T-helper 2 cell treated with Interferon-gamma antibody and Interleukin-4, amounts not matched to agents 5 μg/mL and 100 μg/mL, for 36 hours (primary cell): ENCODE results near the gene PDE3A.
"Not testable (repeated sequence)": the region's sequence is repeated elsewhere in the genome, so short reads cannot be mapped to it uniquely, and the experiment has no call there.

Experiments
- DNase-seq: peaks from one replicate; pipeline ENCODE4 v3.0.0; 2021; ENCODE audit warnings: low spot score
- H3K27ac Mint-ChIP-seq: one replicate; pipeline ENCODE4 v1.8.0; 2021; ENCODE audit warnings: mild to moderate bottlenecking, mixed read lengths
- H3K27me3 Mint-ChIP-seq: one replicate; pipeline ENCODE4 v1.8.0; 2021; ENCODE audit warnings: low read depth, mixed read lengths
- H3K36me3 Mint-ChIP-seq: one replicate; pipeline ENCODE4 v1.8.0; 2021; ENCODE audit warnings: low read depth, mixed read lengths
- H3K4me1 Mint-ChIP-seq: one replicate; pipeline ENCODE4 v1.8.0; 2021; ENCODE audit warnings: low read depth, mixed read lengths
- H3K4me3 Mint-ChIP-seq: one replicate; pipeline ENCODE4 v1.8.0; 2022; ENCODE audit warnings: mild to moderate bottlenecking, moderate library complexity, mixed read lengths
- H3K9me3 Mint-ChIP-seq: one replicate; pipeline ENCODE4 v1.8.0; 2021; ENCODE audit warnings: mixed read lengths

The PDE3A gene

DNA sequence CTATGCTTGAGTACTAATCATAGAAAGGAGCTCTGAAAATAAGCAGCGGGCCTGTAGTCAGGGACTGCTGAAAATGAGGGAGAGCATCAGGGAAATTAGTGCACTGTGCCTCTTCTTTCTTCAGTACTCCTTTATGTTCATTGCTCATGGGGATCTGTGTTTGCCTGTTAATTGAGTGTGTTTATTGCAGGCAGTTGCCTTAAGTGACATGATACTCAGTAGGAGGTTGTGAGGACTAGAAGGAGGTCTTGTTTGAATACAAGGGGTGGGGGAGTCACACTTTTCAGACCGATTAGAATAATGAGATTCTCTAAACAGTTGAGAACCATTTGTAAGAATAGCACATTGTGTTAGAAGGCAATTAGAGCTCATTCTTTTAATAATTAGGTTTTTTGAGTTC is 224.2 kb downstream of the PDE3A start:
- H3K27ac Mint-ChIP-seq, result no peak overlapping the region
- no peaks in the 10 kb centered on the region for H3K36me3 Mint-ChIP-seq
- H3K4me3 Mint-ChIP-seq, result no peak overlapping the region
- no peaks in the 10 kb centered on the region for H3K27me3 Mint-ChIP-seq
- peaks cover 3% of the 10 kb centered on the region for H3K9me3 Mint-ChIP-seq
- DNase-seq, result no peak
- no peaks in the 10 kb centered on the region for H3K4me1 Mint-ChIP-seq

DNA sequence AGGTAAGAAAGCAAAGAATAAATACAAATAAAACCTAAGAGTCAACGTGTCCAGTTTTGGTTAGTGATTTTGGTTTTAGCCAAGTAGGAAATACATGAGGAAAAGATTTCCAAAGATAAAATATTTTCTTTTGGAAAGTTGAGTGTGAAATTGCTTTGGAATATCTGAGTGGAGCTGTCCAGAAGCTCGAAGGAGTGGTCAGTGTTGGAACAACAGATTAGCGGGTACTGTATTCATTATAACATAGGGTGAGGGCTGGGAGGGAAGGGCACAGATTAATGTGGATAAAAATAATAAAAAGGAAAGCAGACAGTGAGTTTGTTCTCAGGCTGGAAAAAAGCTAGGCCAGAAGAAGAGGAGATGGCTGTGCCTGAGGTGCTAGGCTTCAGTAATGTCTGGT is 225.3 kb downstream of the PDE3A start:
- Mint-ChIP-seq H3K27ac (no peak overlapping the region), H3K9me3 (peaks cover 3% of the 10 kb centered on the region), H3K36me3 (no peaks in the 10 kb centered on the region), H3K4me3 (no peak overlapping the region), H3K27me3 (no peaks in the 10 kb centered on the region), H3K4me1 (no peaks in the 10 kb centered on the region)
- DNase-seq, result no peak

DNA sequence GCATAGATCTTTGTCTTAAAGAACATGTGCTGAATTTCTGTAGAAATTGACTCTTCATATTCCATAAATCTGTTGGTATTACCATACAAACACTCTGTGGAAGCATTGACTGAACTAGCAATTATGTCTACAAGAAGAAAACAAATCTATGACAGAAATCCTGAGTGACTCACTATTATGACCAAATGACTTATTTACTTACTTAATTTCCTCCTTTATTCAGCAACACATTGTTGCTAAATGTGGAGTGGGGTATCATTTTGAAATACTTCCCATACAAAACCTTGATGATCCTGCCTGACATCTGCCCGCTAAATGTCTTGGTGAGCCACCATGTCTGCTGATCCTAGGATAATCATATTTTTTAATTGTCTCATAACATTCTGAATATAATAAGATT is 227.7 kb downstream of the PDE3A start:
- DNase-seq, result no peak
- Mint-ChIP-seq H3K27me3 (no peaks in the 10 kb centered on the region), H3K27ac (no peak overlapping the region), H3K36me3 (no peaks in the 10 kb centered on the region), H3K4me1 (no peaks in the 10 kb centered on the region), H3K9me3 (no peaks in the 10 kb centered on the region), H3K4me3 (no peak overlapping the region)

DNA sequence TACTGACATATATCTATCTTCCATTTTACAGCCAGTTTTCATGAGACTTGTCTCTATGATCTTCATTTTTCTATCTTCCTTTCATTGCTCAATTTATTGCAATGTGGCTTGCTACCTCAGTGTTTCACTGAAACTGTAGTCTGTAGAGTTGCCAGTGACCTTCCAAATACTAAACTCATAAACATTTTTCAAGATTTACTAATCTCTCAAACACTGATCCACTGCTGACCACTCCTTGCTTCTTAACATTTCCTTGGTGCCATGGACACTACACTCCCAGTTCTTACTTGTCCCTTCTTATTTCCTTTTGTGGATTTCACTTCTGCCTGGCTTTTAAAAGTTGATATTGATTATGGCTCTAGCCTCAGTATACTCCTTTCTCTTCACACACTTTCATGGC is 231.4 kb downstream of the PDE3A start:
- no peaks in the 10 kb centered on the region for H3K27me3 Mint-ChIP-seq
- no peaks in the 10 kb centered on the region for H3K4me1 Mint-ChIP-seq
- H3K4me3 Mint-ChIP-seq, result no peak overlapping the region
- H3K9me3 Mint-ChIP-seq, result no peaks in the 10 kb centered on the region
- no peak for DNase-seq
- no peak overlapping the region for H3K27ac Mint-ChIP-seq
- no peaks in the 10 kb centered on the region for H3K36me3 Mint-ChIP-seq

DNA sequence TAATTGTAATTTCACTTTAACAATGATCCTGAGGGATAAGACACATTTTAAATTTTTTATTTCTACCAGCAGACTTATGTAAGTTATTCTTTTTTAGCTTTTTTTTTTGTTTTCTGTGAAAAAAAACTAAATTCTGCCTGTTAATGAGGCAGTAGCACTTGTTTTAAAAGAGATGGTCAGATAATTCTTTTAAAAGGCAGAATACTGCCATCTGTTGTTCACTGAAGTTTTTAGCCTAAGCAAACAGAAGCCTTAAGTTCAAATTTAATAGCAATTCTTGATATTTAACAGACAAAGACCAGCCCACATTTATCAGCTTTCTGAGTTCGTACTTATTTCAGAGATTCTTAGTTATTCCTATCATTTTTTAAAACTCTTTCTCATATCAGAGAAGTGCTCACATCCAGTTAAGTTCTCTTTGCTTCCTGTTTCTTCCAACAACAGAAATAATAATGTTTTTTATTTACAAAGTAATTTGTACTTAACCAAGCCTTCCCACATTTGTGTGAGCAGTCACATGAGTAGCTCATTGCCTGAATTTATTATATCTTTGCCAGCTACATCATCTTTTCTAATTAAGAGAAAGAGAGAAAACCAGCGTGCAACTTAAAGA is 233.4 kb downstream of the PDE3A start:
- no peak for DNase-seq
- Mint-ChIP-seq H3K27me3 (no peaks in the 10 kb centered on the region), H3K36me3 (no peaks in the 10 kb centered on the region), H3K27ac (no peak overlapping the region), H3K4me3 (no peak overlapping the region), H3K9me3 (no peaks in the 10 kb centered on the region), H3K4me1 (no peaks in the 10 kb centered on the region)

DNA sequence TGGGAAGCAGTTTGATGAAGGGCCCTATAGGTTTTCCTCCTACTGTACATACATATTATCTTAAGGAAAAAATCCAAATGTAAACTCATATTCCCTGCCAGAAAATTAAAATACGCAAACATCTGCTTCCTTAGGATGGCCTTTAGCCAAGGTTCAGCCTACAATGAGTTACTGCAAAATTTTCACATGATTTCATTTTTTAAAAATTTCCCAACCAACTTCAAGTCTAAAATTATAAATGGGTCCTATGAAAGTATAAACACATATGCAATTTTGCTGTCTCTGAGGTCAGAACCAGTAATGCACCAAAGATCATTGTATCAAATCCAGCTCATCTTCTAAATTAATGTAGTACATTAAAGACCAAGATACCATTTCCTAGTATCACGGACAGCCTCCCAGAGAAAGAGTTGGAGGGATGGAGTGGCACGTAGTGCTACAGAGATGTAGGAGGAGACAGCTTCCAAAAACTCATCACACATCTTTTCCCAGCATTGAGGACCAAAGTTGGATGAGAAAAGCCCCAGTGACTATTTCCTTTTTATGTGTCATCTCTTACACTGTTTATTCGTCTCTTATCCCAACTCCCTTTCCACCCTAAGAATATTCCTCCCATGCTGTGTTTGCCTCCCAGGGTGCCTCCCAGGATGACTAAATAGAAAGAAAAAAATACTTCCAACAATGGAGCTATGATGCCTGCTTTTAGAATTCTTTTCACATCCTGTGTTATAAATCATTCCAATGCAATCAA is 234.5 kb downstream of the PDE3A start:
- no peaks in the 10 kb centered on the region for H3K9me3 Mint-ChIP-seq
- H3K4me3 Mint-ChIP-seq, result no peak overlapping the region
- no peak overlapping the region for H3K27ac Mint-ChIP-seq
- no peaks in the 10 kb centered on the region for H3K4me1 Mint-ChIP-seq
- no peak for DNase-seq
- no peaks in the 10 kb centered on the region for H3K36me3 Mint-ChIP-seq
- H3K27me3 Mint-ChIP-seq, result no peaks in the 10 kb centered on the region

DNA sequence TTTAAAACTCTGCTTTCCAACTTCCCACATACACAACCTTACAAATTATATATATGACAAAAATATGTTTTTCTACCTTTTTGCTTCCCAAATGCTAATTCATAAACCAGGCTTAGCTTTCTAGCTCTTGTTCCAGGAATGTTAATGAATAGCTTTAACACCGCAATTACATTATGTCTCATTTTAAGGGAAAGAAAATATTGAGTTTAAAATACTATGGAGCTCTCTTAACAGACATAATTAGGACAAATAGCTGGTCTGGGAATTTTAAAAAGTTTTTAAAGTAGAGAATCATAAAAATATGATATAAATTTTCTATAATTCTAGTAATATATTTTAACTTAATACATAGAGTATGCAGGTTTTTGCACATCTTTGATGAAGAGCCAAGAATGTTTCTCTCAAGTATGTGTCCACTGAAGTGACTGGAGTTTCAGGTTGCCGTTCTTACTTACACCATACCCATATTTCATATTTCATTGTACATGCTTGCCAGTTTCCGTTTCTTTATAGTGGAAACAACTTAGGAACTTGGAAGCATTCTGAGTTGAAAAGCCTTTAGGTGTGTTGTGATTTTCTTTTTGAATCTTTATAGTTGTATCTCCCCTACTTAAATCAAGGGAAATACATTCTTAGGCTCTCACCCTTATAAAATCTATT is 236.2 kb downstream of the PDE3A start:
- H3K9me3 Mint-ChIP-seq, result no peaks in the 10 kb centered on the region
- H3K27me3 Mint-ChIP-seq, result no peaks in the 10 kb centered on the region
- H3K4me3 Mint-ChIP-seq, result no peak overlapping the region
- no peaks in the 10 kb centered on the region for H3K36me3 Mint-ChIP-seq
- no peak for DNase-seq
- H3K4me1 Mint-ChIP-seq, result no peaks in the 10 kb centered on the region
- no peak overlapping the region for H3K27ac Mint-ChIP-seq

DNA sequence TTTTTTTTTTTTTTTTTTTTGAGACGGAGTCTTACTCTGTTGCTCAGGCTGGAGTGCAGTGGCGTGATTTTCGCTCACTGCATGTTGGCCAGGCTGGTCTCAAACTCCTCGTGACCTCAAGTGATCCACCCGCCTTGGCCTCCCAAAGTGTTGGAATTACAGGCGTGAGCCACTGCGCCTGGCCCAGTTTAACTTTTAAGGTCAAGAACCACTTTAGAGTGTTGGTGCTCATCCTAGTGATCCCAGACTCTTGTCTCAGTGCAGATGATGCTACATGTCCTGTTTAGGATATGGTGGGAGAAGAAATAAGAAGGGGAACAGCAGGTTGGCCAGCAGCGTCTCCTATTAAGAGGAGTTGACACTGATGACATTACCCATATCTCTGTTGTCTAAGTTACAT is 246.7 kb downstream of the PDE3A start:
- H3K36me3 Mint-ChIP-seq, H3K4me3 Mint-ChIP-seq, H3K27me3 Mint-ChIP-seq, H3K27ac Mint-ChIP-seq, DNase-seq, H3K4me1 Mint-ChIP-seq, H3K9me3 Mint-ChIP-seq: not testable (repeated sequence)

DNA sequence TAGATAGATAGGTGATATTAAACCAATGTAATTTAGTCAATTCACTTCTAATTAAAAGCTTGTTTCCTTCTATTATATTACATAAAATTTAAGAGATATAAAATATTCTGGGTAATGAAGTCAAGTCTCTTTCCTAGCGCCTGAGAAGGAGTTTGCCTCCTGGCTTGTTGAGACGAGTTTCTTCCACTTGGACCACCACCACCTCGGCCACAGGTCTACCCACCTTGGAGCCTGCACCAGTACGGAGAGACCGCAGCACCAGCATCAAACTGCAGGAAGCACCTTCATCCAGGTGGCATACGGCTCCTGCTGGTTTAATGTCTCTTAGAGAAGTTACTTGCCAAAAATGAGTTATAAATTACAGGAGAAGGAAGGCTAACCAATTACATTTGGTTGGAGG is 247.8 kb downstream of the PDE3A start:
- Mint-ChIP-seq H3K27me3 (no peaks in the 10 kb centered on the region), H3K9me3 (no peaks in the 10 kb centered on the region), H3K4me3 (no peak overlapping the region), H3K4me1 (no peaks in the 10 kb centered on the region), H3K27ac (no peak overlapping the region), H3K36me3 (no peaks in the 10 kb centered on the region)
- no peak for DNase-seq

DNA sequence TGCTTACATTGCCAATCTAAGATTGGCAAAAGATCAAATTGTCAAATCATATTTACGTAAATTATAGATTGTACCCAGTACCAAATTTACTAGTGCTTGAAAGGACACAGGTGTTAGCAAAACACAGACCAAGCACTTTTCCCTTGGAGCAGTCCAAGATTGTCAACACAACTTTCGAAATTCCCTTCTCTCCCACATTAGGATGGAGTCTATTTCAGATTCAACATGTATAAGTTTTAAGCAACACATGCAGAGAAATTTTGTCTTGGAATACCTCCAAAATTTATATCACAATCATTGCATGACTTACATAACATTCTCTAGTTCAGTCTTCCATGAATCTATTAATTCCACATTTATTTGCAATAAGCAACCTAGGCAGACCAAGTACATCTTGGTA is 251.9 kb downstream of the PDE3A start:
- Mint-ChIP-seq H3K4me3 (no peak overlapping the region), H3K27me3 (no peaks in the 10 kb centered on the region), H3K9me3 (no peaks in the 10 kb centered on the region), H3K36me3 (no peaks in the 10 kb centered on the region), H3K4me1 (no peaks in the 10 kb centered on the region), H3K27ac (no peak overlapping the region)
- no peak for DNase-seq

DNA sequence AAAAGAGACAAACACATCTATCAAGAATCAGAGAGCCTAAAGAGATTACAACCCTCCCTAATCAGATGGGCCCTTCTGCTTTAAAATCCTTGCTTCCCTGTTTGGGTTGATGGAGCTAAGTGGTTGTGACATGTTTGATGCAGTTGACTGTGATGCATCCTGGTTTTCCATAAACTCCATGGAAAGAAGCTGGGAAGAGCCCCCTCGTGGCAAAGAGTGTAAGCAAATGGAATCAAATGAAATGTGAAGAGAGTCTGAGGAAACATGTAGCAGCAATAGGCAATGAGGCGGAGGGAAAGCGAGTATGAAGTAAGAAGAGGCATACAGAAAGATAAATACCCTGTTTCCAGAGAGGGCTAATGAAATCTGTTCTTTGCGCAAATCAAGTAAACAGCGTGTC is 256.4 kb downstream of the PDE3A start:
- no peak overlapping the region for H3K4me3 Mint-ChIP-seq
- H3K27ac Mint-ChIP-seq, result no peak overlapping the region
- DNase-seq, result no peak
- no peaks in the 10 kb centered on the region for H3K36me3 Mint-ChIP-seq
- no peaks in the 10 kb centered on the region for H3K4me1 Mint-ChIP-seq
- H3K27me3 Mint-ChIP-seq, result no peaks in the 10 kb centered on the region
- H3K9me3 Mint-ChIP-seq, result no peaks in the 10 kb centered on the region

DNA sequence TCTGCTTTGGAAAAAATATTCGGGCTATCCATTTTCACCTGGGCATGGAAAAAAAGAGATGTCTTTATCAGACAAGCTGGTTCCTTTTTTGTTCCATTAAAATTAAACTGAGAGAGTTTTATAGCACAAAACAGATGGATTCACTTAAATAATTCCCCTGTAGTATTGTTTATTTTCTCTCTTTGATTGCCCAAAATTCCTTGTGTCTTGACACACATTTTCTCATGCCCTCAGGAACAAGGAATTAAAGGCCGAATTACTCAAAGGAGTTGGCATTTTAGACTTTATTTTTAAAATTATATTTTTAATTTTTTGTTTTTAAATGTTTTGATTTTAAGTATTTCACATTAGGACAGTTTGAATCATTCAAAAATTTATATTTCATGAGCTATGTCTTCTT is 257.2 kb downstream of the PDE3A start:
- Mint-ChIP-seq H3K4me1 (no peaks in the 10 kb centered on the region), H3K4me3 (no peak overlapping the region), H3K27ac (no peak overlapping the region), H3K27me3 (no peaks in the 10 kb centered on the region), H3K9me3 (no peaks in the 10 kb centered on the region), H3K36me3 (no peaks in the 10 kb centered on the region)
- DNase-seq, result no peak

DNA sequence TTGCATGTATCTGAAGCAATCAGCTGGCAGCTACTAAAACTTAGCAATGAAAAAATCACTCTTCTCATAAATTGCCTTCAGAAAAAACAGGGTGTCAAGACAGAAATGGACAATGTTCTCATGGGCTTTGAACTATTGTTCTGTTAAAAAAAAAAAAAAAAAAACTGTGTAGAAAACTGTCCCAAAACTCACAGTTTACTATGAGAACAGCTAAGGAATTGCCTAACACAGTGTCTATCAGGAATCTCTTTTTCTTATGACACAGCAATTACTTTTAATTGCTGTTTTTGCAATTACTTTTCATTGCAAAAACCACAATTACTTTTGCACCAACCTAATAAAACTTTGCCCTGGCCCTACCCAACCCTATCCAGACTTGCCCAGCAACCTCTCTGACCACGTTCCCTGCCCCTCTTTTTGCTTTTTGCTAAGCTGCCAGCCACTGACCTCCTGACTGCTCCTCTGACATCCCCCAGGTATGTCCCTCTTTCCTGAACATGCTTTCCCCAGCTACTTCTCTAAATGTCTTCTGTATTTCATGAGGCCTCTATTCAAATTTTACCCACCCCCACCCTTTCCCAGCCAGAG is 258.8 kb downstream of the PDE3A start:
- H3K27ac Mint-ChIP-seq, result no peak overlapping the region
- no peak for DNase-seq
- no peaks in the 10 kb centered on the region for H3K36me3 Mint-ChIP-seq
- no peak overlapping the region for H3K4me3 Mint-ChIP-seq
- no peaks in the 10 kb centered on the region for H3K27me3 Mint-ChIP-seq
- no peaks in the 10 kb centered on the region for H3K9me3 Mint-ChIP-seq
- H3K4me1 Mint-ChIP-seq, result no peaks in the 10 kb centered on the region

DNA sequence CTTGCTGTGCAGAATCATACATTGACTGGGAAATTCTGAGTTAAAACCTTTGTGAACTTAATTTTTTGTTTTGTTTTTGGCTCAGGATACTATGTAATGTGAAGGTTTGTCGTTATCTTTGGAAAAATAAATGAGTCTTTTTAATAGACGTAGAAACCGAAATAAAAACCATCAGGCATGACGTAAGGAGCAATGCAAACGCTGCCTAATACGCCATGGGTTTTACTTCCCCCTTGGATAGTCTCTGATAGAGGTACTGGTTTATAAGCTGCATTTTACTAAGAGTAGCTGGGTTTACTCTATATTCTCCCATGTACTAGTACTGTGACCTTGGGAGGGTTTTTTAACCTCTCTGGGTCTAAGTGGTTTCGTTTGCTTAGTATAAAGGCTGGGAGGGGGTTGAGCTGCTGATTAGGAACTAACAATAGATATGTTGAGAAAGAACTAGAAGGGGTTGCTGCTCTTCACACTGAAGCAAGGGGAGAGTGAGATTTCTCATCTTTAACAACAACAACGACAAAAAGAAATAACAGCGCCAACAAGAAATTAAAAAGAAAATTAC is 260.0 kb downstream of the PDE3A start:
- H3K9me3 Mint-ChIP-seq, result no peaks in the 10 kb centered on the region
- no peaks in the 10 kb centered on the region for H3K4me1 Mint-ChIP-seq
- H3K4me3 Mint-ChIP-seq, result no peak overlapping the region
- H3K27me3 Mint-ChIP-seq, result no peaks in the 10 kb centered on the region
- H3K36me3 Mint-ChIP-seq, result no peaks in the 10 kb centered on the region
- no peak for DNase-seq
- no peak overlapping the region for H3K27ac Mint-ChIP-seq
